Esophagus (tissue), 2 donors: ENCODE data around the gene IL17C. TPM values are rescaled to one million over a fixed set of nuclear protein-coding genes. Genes with fewer than 3 reads are reported as not detected.

Source experiments
- H3K27ac ChIP-seq, 2 donors: one replicate each; pipeline ENCODE4 v1.5.1; 2013; ENCODE audit warnings: low read depth in 2 of 2, mild to moderate bottlenecking in 2 of 2, inconsistent platforms in 1 of 2, low read length in 1 of 2, moderate library complexity in 1 of 2
- H3K27me3 ChIP-seq, 2 donors: one replicate each; pipeline ENCODE4 v1.6.1; 2013; ENCODE audit warnings: low read length in 2 of 2, control low read depth in 1 of 2, mild to moderate bottlenecking in 1 of 2; ENCODE audit not compliant: insufficient read depth in 2 of 2, control insufficient read depth in 1 of 2
- H3K36me3 ChIP-seq, 2 donors: one replicate each; pipeline ENCODE4 v1.6.1; 2013; ENCODE audit warnings: low read length in 1 of 2; ENCODE audit not compliant: control insufficient read depth in 2 of 2, insufficient read depth in 2 of 2
- H3K4me1 ChIP-seq, 2 donors: one replicate each; pipeline ENCODE4 v1.6.1; 2013; ENCODE audit warnings: low read length in 1 of 2; ENCODE audit not compliant: control insufficient read depth in 2 of 2, insufficient read depth in 2 of 2
- H3K4me3 ChIP-seq, 2 donors: one replicate each; pipeline ENCODE4 v1.5.1; 2013; ENCODE audit warnings: low read length in 2 of 2, mild to moderate bottlenecking in 2 of 2, low read depth in 1 of 2, moderate library complexity in 1 of 2
- H3K9me3 ChIP-seq, 2 donors: one replicate each; pipeline ENCODE4 v1.6.1; 2013; ENCODE audit warnings: mild to moderate bottlenecking in 2 of 2, low read depth in 1 of 2, low read length in 1 of 2, moderate library complexity in 1 of 2; ENCODE audit not compliant: control insufficient read depth in 2 of 2, insufficient read depth in 1 of 2
- WGBS, 2 donors: extraction: QIAGEN DNeasy Blood & Tissue Kit; methylation state at CpG; one replicate each; pipeline ENCODE4 v1.1.7; 2013; 5-methylcytosine and 5-hydroxymethylcytosine counted together
- polyA plus RNA-seq, 2 donors: library from polyadenylated mRNA; stranded (reverse); fragments of 200-250 nt; gene quantifications; one replicate each; pipeline ENCODE4 v1.2.3, GENCODE V29; 2013
- donor health status: healthy with polysubstance abuse.
- donor health status: Bipolar disorder and iron deficiency.

The IL17C gene
- polyA plus RNA-seq, 2 donors = 0.07 to 0.59 TPM

GRCh38 chr16:88653596-88654362 lies 15.4 kb downstream of the IL17C start:
- no peak overlapping the region for H3K4me3 ChIP-seq
- no peaks in the 10 kb centered on the region for H3K27me3 ChIP-seq
- 84 to 86% methylated on average over 32 of the region's 32 CpGs for WGBS, 2 donors
- H3K9me3 ChIP-seq = no peaks in the 10 kb centered on the region
- no peak overlapping the region for H3K27ac ChIP-seq
- H3K4me1 ChIP-seq = peaks cover 7 to 14% of the 10 kb centered on the region in 2 donors
- H3K36me3 ChIP-seq = peaks cover 7 to 59% of the 10 kb centered on the region in 2 donors

- H3K4me1 ChIP-seq = peaks cover 7 to 10% of the 10 kb centered on the region in 2 donors
- 88 to 89% methylated on average over 28 of the region's 28 CpGs for WGBS, 2 donors
- peaks cover 7 to 59% of the 10 kb centered on the region in 2 donors for H3K36me3 ChIP-seq
Measured at GRCh38 chr16:88654363-88655052, 16.1 kb downstream of the IL17C start.

GRCh38 chr16:88655053-88655732 lies 16.8 kb downstream of the IL17C start:
- Histone ChIP-seq H3K27me3 (no peaks in the 10 kb centered on the region), H3K27ac (no peak overlapping the region), H3K9me3 (no peaks in the 10 kb centered on the region), H3K36me3 (peaks cover 7 to 59% of the 10 kb centered on the region in 2 donors), H3K4me3 (no peak overlapping the region), H3K4me1 (peaks cover 5% of the 10 kb centered on the region in 2 donors)
- WGBS, 2 donors = 94 to 95% methylated on average over 50 of the region's 50 CpGs

More at GRCh38 chr16:88654363-88655052, 16.1 kb downstream of the IL17C start:
- Histone ChIP-seq H3K4me3 (no peak overlapping the region), H3K27ac (no peak overlapping the region), H3K27me3 (no peaks in the 10 kb centered on the region), H3K9me3 (no peaks in the 10 kb centered on the region)

GRCh38 chr16:88655733-88656281 lies 17.4 kb downstream of the IL17C start:
- Histone ChIP-seq H3K4me1 (peaks cover 5% of the 10 kb centered on the region in 2 donors), H3K27ac (no peak overlapping the region), H3K27me3 (no peaks in the 10 kb centered on the region), H3K36me3 (peaks cover 7 to 59% of the 10 kb centered on the region in 2 donors), H3K4me3 (no peak overlapping the region), H3K9me3 (no peaks in the 10 kb centered on the region)
- WGBS, 2 donors = 94% methylated on average over 29 of the region's 29 CpGs

GRCh38 chr16:88656291-88656980 lies 18.1 kb downstream of the IL17C start:
- no peaks in the 10 kb centered on the region for H3K9me3 ChIP-seq
- no peak overlapping the region for H3K4me3 ChIP-seq
- 85 to 86% methylated on average over 25 of the region's 25 CpGs for WGBS, 2 donors
- H3K27me3 ChIP-seq = no peaks in the 10 kb centered on the region
- no peak overlapping the region for H3K27ac ChIP-seq
- H3K4me1 ChIP-seq = peaks cover under 1 to 2% of the 10 kb centered on the region in 2 donors
- H3K36me3 ChIP-seq = peaks cover 7 to 59% of the 10 kb centered on the region in 2 donors

GRCh38 chr16:88657371-88657770 lies 19.0 kb downstream of the IL17C start:
- Histone ChIP-seq H3K27me3 (no peaks in the 10 kb centered on the region), H3K36me3 (peaks cover 7 to 54% of the 10 kb centered on the region in 2 donors), H3K27ac (no peak overlapping the region), H3K9me3 (no peaks in the 10 kb centered on the region), H3K4me3 (no peak overlapping the region), H3K4me1 (no peaks in the 10 kb centered on the region)
- 93% methylated on average over 18 to 19 of the region's 19 CpGs for WGBS, 2 donors

GRCh38 chr16:88658714-88659113 lies 20.3 kb downstream of the IL17C start:
- Histone ChIP-seq H3K4me1 (no peaks in the 10 kb centered on the region), H3K36me3 (peaks cover 7 to 43% of the 10 kb centered on the region in 2 donors), H3K4me3 (no peak overlapping the region), H3K27me3 (no peaks in the 10 kb centered on the region), H3K27ac (no peak overlapping the region), H3K9me3 (no peaks in the 10 kb centered on the region)
- 92 to 97% methylated on average over 12 to 15 of the region's 15 CpGs for WGBS, 2 donors

- peaks cover 7 to 41% of the 10 kb centered on the region in 2 donors for H3K36me3 ChIP-seq
- no peak overlapping the region for H3K4me3 ChIP-seq
- no peaks in the 10 kb centered on the region for H3K9me3 ChIP-seq
- no peaks in the 10 kb centered on the region for H3K27me3 ChIP-seq
- 93 to 94% methylated on average over 25 of the region's 25 CpGs for WGBS, 2 donors
- no peaks in the 10 kb centered on the region for H3K4me1 ChIP-seq
- no peak overlapping the region for H3K27ac ChIP-seq
Measured at GRCh38 chr16:88659160-88659559, 20.8 kb downstream of the IL17C start.

GRCh38 chr16:88661468-88661867 lies 23.1 kb downstream of the IL17C start:
- Histone ChIP-seq H3K4me3 (no peak overlapping the region), H3K4me1 (no peaks in the 10 kb centered on the region), H3K36me3 (peaks cover 0 to 19% of the 10 kb centered on the region in 2 donors), H3K27ac (no peak overlapping the region), H3K9me3 (no peaks in the 10 kb centered on the region), H3K27me3 (no peaks in the 10 kb centered on the region)
- WGBS, 2 donors = 74 to 78% methylated on average over 10 of the region's 10 CpGs
